Measurements from ENCODE around the gene CNPY1. TPM values are rescaled to one million over a fixed set of nuclear protein-coding genes. Genes with fewer than 3 reads are reported as not detected.

The CNPY1 gene
- total RNA-seq, 2 donors from 2014 or later: not detected

DNA sequence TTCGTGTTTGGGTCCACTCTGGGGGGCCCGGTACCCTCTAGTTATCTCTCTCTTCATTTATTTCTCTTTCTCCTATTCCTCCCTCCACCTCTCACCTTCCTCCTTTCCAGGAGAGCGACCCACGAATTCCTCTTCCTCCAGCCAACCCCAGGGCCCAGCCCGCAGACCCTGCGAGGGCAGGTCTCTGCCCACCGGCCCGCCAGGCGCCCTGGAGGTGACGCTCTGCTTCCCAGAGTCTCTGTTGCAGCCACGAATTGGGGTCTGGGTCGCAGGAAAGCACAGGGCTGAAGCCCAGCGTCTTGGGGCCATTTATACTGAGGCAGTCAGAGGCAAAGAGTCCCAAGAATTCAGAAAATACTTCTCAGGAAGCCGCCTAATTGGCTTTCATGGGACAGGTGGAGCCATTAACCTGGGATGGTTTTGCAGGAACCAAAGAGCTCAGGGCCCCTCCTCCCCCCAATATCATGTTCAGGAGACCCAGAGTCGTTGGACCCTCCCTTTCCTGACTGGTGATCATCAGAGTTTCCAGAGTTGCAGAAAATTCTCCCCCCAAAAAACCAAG is 91.1 kb downstream of the CNPY1 start:
- Histone ChIP-seq H3K9ac (ENCODE audit: low read depth in 2 of 2, low read length in 2 of 2) (no peak overlapping the region), H3K27ac (no peak overlapping the region)
- no peak for DNase-seq

DNA sequence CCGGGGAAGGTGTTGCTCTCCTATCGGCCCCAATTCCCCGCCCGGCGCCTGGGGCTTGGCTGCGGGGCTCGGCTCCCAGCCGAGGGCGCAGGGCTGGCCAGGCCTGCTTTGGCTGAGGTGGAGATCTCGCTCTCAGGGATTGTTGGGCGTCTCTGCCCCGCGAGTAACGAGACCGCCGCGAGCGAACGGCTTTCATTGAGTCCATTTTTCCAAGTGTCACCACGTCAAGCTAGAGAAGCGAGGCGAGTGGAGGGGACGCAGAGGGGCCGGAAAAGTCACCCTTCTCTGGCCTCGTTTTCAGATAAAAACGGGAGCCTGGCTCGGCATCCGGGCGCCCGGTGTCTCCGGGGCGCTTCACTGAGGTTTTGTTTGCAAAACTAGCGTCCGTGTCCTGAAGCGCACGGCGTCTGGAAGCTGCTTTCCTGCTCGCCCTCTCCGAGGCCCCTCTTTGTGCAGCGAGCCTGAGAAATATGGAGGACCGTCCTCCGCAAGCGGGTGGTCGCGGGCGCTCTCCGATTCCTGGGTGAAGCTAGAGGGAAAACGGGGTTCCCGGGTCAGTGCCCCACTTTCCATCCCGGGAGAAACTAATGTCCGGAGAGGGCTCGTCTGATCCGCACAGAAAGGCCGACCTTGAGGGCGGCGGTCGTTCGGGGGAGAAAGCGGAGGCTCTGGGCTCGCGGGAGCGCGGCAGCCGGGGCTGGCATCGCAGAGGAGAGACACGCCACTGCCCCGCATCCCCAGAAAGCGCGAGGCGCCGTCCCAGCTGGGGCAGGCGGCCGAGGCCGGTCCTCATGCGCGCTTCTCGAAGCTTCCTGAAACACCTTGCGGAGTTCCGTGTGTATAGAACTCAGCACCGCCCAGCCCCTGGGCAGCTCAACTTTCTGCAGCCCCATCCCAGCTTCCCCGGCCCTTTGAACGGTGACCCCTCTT is 91.9 kb downstream of the CNPY1 start:
- intact Hi-C loops (cut with DNase I): no loop called here
- H3K4me3 ChIP-seq: no peak overlapping the region
- H3K27ac ChIP-seq: no peak overlapping the region
- H3K9ac ChIP-seq (ENCODE audit: low read depth in 2 of 2, low read length in 2 of 2): no peak overlapping the region
- no peak for DNase-seq
- peaks cover 92% of the 10 kb centered on the region for H3K27me3 ChIP-seq
- TF ChIP-seq, protein P1, sequence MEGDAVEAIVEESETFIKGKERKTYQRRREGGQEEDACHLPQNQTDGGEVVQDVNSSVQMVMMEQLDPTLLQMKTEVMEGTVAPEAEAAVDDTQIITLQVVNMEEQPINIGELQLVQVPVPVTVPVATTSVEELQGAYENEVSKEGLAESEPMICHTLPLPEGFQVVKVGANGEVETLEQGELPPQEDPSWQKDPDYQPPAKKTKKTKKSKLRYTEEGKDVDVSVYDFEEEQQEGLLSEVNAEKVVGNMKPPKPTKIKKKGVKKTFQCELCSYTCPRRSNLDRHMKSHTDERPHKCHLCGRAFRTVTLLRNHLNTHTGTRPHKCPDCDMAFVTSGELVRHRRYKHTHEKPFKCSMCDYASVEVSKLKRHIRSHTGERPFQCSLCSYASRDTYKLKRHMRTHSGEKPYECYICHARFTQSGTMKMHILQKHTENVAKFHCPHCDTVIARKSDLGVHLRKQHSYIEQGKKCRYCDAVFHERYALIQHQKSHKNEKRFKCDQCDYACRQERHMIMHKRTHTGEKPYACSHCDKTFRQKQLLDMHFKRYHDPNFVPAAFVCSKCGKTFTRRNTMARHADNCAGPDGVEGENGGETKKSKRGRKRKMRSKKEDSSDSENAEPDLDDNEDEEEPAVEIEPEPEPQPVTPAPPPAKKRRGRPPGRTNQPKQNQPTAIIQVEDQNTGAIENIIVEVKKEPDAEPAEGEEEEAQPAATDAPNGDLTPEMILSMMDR (IDR thresholded peaks at IDR 0.05): no peak
- no peaks in the 10 kb centered on the region for H3K36me3 ChIP-seq
- no peaks in the 10 kb centered on the region for H3K9me3 ChIP-seq
- peaks cover 3% of the 10 kb centered on the region for H3K4me1 ChIP-seq

More for the DNA sequence above, 91.1 kb downstream of the CNPY1 start:
- Histone ChIP-seq H3K36me3 (no peaks in the 10 kb centered on the region), H3K9me3 (no peaks in the 10 kb centered on the region), H3K27me3 (peaks cover 92% of the 10 kb centered on the region), H3K4me1 (peaks cover 3% of the 10 kb centered on the region), H3K4me3 (no peak overlapping the region)
- TF ChIP-seq, protein P1 (IDR thresholded peaks at IDR 0.05): no peak
- intact Hi-C loops (cut with DNase I): no loop called here

DNA sequence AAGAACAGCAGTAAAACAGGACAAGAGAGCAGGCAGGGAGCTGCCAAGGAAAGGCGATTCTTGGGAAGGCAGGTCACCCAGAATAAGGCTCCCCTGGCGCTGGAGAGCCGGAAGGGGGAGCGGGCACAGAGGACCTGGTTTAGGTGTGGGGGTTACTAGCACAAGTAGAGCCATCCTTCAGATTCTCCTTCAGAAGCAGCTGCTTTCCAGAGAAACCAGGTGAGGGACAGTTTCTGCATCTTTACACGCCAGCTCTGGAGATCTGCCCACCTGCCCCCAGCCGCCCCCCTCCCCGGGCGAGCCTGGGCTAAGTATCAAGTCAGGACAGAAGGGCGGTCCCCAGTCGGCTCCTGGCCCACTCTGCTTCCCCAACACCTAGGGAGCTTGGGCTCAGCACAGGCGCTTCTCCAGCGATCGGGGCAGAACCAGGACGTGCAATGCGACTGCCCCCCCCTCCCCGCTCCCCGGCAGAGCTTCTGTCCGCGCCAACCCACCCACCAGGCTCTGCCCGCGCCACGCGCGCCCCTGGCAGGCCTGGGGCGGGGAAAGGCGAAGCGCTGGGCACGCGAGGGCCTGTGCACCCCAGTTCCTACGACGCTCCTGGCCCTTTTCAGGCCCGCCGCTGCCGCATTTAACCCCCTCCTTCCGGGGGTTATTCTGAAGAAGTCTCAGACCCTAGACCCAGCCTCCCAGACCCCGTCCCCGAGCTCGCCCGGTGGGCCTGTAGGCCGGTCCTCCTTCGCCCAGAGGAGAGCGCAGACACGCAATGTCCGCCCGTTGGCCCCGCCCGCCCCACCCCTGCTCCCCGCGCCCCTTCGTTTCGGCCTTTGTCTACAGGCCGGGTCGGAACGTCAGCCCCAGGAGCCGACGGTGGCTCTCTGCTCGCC is 92.8 kb downstream of the CNPY1 start:
- H3K36me3 ChIP-seq: no peaks in the 10 kb centered on the region
- no peak overlapping the region for H3K27ac ChIP-seq
- TF ChIP-seq, protein P1 (IDR thresholded peaks at IDR 0.05): no peak
- H3K4me3 ChIP-seq: no peak overlapping the region
- H3K4me1 ChIP-seq: peaks cover 3% of the 10 kb centered on the region
- H3K27me3 ChIP-seq: peaks cover 92% of the 10 kb centered on the region
- H3K9ac ChIP-seq (ENCODE audit: low read depth in 2 of 2, low read length in 2 of 2): no peak overlapping the region
- intact Hi-C loops (cut with DNase I): no loop called here
- DNase-seq: no peak
- no peaks in the 10 kb centered on the region for H3K9me3 ChIP-seq

DNA sequence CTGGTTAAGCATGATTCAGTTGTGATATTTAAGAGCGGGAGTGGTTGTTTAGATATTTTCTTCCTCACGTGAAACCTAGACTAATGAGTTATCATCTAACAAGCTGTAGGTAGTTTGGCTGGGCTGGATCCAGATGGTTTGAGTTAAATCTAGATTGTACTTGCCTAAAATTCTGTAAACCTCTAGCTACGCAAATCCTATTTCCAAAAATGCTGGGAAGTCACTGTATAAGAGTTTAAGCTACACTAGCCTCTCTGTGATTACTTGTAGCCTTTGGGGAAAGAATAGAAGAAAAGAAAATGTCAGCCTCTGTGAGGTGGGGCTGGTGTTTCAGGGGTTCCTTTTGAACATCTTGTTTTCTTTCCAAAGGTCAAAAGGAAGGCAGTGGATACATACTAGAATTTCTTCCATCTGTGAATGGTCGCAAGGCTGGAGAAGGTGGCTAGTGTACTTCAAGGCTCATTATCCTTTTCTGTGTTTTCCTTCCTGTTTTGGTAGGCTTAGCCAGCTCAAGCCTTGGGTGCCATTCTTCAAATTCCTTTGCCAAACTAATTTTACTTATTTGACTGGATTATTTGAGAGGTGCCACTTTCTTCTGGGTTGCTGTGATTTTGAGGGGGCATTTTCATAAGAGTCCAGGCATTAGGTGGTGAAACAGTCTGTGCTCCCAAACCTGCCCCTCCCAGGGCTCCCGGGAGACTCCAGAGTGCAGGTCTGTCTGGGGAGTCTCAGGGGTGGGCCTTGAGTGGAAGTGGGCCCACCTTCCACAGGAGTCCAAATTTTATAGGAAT is 93.7 kb downstream of the CNPY1 start:
- DNase-seq: no peak
- H3K9ac ChIP-seq (ENCODE audit: low read depth in 2 of 2, low read length in 2 of 2): no peak overlapping the region
- no peak overlapping the region for H3K4me3 ChIP-seq
- peaks cover 93% of the 10 kb centered on the region for H3K27me3 ChIP-seq
- H3K27ac ChIP-seq: no peak overlapping the region
- H3K36me3 ChIP-seq: no peaks in the 10 kb centered on the region
- H3K9me3 ChIP-seq: no peaks in the 10 kb centered on the region
- TF ChIP-seq, protein P1 (IDR thresholded peaks at IDR 0.05): no peak
- intact Hi-C loops (cut with DNase I): no loop called here
- peaks cover 3% of the 10 kb centered on the region for H3K4me1 ChIP-seq
